Hematopoietic multipotent progenitor cell treated with erythropoietin and hydrocortisone succinate and interleukin-3 and kit ligand, for 6 days (in vitro differentiated cells): ENCODE measurements around the gene SRRM4.

ENCODE experiments used
- DNase-seq: peaks from one replicate; pipeline ENCODE4 v3.0.0-alpha.2; 2015

The SRRM4 gene

GRCh38 chr12:119175081-119175480, 193.7 kb downstream of the SRRM4 start:
- no peak for DNase-seq

- no peak for DNase-seq
Measured at GRCh38 chr12:119176267-119177055, 195.1 kb downstream of the SRRM4 start.

- DNase-seq, result no peak
Measured at GRCh38 chr12:119177056-119177325, 195.7 kb downstream of the SRRM4 start.

- DNase-seq, result no peak
Measured at GRCh38 chr12:119177724-119178380, 196.5 kb downstream of the SRRM4 start.

- no peak for DNase-seq
Measured at GRCh38 chr12:119178544-119179334, 197.4 kb downstream of the SRRM4 start, which contains the start of gene HSPB8. Gene HSPB8 (plus strand): TSS chr12:119178931. CDS start chr12:119179313, 382 bp downstream.

- no peak for DNase-seq
Measured at GRCh38 chr12:119179335-119180021, 198.1 kb downstream of the SRRM4 start.

- DNase-seq, result no peak
Measured at GRCh38 chr12:119180380-119181040, 199.2 kb downstream of the SRRM4 start.

- no peak for DNase-seq
Measured at GRCh38 chr12:119181202-119181601, 199.9 kb downstream of the SRRM4 start.

GRCh38 chr12:119181944-119182343, 200.6 kb downstream of the SRRM4 start:
- DNase-seq, result no peak

GRCh38 chr12:119182701-119183493, 201.6 kb downstream of the SRRM4 start:
- no peak for DNase-seq

- no peak for DNase-seq
Measured at GRCh38 chr12:119183942-119184695, 202.8 kb downstream of the SRRM4 start.

GRCh38 chr12:119195256-119195655, 213.9 kb downstream of the SRRM4 start:
- DNase-seq, result no peak

GRCh38 chr12:119198440-119198839, 217.1 kb downstream of the SRRM4 start:
- no peak for DNase-seq

GRCh38 chr12:119200601-119201000, 219.3 kb downstream of the SRRM4 start:
- DNase-seq, result no peak

- no peak for DNase-seq
Measured at GRCh38 chr12:119201789-119202543, 220.6 kb downstream of the SRRM4 start.

- DNase-seq, result no peak
Measured at GRCh38 chr12:119202544-119202943, 221.2 kb downstream of the SRRM4 start.

GRCh38 chr12:119204131-119204530, 222.8 kb downstream of the SRRM4 start:
- no peak for DNase-seq

GRCh38 chr12:119204671-119205285, 223.4 kb downstream of the SRRM4 start:
- no peak for DNase-seq

GRCh38 chr12:119206348-119207062, 225.2 kb downstream of the SRRM4 start:
- DNase-seq, result no peak
